ENCODE measurements around the gene PNPLA1. TPM values are rescaled to one million over a fixed set of nuclear protein-coding genes. Genes with fewer than 3 reads are reported as not detected.
"Not testable (repeated sequence)": the region's sequence is repeated elsewhere in the genome, so short reads cannot be mapped to it uniquely, and the experiment has no call there.

The PNPLA1 gene
- total RNA-seq, 1 donor from 2014 or later: not detected

- DNase-seq: no peak
These were observed 66.4 kb downstream of the PNPLA1 start for GRCh38 chr6:36336208-36336710.

DNA sequence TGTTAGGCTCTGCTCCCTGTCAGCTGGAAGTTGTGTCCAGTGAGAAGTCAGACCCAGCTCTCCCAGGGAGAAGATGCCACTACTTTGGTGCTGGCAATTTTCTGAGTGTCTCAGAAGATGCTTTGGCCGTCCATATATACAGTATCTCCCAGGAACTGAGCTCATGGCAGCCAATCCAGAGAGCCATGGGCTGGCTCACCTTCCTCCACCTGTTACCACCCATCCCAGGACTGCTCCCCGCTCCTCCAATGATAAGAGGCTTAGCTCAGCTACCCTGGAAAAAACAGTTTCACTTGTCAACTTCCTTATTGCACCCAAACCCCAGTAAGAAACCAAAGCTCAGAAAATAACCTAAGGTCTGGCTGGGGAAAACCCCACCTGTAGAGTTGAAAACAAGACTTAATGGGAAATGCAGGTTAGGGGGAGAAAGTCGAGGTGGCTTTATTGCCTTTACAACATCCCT lies 67.0 kb downstream of the PNPLA1 start, which contains the start of gene BNIP5:
BNIP5 (minus strand) TSS at position 110 of the 463 bp plus-strand sequence. CDS start 6,198 bp downstream, outside the sequence.
- no peak for DNase-seq

DNA sequence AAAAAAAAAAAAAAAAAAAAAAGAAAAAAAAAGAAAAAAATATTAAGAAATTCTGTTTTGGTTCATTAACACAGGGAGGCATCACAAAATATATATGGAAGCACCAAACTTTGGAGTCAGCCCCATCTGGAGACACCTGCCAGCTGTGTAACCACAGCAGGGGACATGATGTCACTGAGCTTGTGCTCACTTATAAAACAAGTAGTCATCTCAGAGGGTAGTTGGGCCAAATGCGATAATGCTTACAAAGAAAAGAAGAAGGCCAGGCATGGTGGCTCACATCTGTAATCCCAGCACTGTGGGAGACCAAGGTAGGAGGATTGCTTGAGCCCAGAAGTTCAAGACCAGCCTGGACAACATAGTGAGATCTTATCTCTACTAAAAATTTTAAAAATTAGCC lies 68.0 kb downstream of the PNPLA1 start:
- no peak for DNase-seq

DNA sequence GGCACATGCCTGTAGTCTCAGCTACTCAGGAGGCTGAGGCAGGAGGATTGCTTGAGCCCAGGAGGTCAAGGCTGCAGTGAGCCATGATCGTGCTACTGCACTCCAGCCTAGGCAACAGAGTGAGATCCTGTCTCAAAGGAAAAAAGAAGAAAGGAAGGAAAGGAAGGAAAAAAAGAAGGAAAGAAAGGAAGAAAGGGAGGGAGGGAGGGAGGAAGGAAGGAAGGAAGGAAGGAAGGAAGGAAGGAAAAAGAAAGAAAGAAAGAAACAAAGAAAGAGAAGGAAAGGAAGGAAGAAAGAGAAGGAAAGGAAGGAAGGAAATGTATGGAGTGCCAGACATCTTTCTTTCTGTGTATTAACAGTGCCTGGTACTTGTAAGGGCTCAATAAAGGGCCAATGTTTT lies 68.4 kb downstream of the PNPLA1 start:
- not testable (repeated sequence) for DNase-seq

DNA sequence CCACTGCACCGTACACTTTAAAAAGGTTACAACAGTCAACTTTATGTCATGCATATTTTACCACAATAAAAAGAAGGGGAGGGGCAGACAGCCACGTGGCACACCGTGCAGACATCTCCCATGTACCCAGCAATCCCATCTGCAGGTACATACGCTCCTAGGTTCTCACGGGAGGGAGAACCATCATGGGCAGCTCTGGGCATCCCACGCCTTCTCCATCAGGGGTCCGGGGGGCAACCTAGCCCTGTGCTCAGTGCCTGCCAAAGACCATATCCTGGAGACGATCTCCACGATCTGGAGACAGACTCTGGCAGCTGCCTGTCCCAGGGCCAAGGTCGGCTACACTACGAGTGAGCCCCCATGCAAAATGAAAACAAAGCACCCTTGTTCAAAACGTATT lies 69.3 kb downstream of the PNPLA1 start:
- no peak for DNase-seq

DNA sequence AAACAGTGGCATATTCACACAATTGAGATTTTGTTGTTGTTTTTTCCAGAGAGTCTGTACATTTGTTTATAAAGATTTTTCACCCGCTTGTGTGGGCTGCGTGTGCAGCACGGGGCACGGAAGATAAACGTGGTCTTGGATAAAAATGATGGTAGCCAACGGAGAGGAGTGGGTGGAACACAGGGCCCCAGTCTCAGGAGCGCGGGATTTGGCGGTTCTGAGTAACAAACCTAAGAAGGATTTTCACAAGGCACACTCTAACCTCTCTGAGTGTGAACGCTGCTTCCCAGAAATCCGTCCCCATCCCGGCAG lies 70.4 kb downstream of the PNPLA1 start:
- DNase-seq: no peak

GRCh38 chr6:36340618-36341454 lies 71.0 kb downstream of the PNPLA1 start:
- DNase-seq: no peak

- DNase-seq: no peak
These were observed 73.3 kb downstream of the PNPLA1 start for GRCh38 chr6:36343109-36343680.

DNA sequence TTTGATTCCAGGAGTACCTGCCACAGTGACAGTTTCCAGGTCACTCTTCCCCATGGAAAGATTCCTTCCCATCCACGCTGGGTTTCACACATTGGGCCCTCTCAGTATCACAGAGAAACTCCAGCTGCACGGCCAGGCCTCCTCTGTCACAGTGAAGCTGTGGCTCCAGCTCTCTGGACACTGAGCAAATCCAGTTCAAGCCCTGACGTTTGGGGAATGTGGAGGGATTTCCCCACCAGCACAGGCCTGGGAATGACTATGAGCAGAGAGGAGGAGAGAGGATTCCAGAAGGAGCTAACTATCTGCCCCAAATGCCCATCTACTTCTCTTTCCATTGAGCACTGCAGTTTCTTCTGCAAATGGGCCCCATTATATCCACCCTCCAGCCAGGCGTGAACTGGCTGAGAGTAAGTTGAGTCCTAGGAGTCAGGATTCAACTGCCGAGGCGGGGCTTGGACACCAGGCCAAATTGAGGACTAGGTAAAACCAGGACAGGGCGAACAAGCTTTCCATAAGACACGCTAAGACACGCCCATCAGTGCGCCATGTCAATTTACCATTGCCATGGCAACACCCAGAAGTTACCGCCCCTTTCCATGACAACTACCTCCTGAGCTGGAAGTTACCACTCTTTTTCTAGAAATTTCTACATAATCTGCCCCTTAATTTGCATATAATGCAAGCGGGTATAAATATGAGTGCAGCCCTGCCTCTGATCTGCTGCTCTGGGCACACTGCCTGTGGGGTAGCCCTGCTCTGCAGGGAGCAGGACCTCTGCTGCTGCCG lies 76.0 kb downstream of the PNPLA1 start:
- DNase-seq: no peak

DNA sequence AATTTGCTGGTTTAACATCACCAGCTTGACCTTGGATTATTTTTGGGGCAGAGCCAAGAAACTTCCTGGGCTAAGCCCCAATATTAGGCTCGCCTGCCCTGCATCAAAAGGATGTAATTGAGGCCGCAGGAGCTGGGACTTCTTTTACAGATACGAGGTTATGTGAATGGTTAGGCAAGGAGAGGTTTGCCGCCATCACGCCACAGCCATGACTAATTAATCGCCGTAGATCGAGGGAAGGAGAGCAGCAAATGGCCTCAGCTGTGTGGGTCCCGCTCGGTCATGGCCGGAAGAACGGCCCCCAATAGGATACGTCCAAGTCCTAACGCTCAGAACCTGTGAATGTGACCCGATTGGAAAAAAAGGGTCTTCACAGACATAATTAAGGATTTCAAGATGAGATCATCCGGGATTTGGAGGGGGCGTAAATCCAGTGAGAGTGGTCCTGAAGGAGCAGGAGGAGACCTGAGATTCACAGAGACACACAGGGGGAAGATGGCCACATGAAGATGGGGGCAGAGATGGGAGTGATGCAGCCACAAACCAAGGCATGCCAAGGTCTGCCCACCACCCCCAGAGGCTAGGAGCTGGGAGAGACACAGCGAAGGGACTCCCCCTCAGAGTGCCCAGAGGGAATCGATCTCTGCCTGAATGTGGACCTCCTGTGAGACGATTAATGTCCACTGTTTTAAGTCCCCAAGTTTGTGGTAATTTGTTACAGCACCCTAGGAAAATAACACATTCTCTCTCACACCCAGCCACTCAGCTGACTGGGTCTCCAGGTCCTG lies 76.8 kb downstream of the PNPLA1 start:
- DNase-seq: no peak

GRCh38 chr6:36347621-36348020 lies 77.8 kb downstream of the PNPLA1 start:
- no peak for DNase-seq

- DNase-seq: peak; percentile 20
These were observed 79.4 kb downstream of the PNPLA1 start for GRCh38 chr6:36349240-36349639.

GRCh38 chr6:36350082-36350481 lies 80.2 kb downstream of the PNPLA1 start:
- DNase-seq: no peak

- no peak for DNase-seq
These were observed 81.1 kb downstream of the PNPLA1 start for GRCh38 chr6:36350681-36351571.

- no peak for DNase-seq
These were observed 82.8 kb downstream of the PNPLA1 start for GRCh38 chr6:36352477-36353157.

DNA sequence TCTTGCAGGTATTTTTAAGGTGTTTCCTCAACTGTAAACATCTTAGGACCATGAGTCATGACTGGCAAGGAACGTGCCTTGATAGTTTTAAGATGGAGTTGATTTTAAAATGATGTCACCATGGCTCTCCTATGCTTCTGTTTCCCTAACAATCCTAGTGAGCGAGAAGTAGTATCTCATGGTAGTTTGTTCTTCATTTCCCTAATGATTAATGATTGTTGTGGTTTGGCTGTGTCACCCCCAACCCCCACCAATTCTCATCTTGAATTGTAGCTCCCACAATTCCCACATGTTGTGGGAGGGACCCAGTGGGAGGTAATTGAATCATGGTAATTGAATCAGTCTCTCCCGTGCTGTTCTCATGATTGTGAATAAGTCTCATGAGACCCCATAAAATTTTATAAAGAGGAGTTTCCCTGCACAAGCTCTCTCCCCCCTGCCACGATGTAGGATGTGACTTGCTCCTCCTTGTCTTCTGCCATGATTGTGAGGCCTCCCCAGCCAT lies 83.6 kb downstream of the PNPLA1 start:
- no peak for DNase-seq

DNA sequence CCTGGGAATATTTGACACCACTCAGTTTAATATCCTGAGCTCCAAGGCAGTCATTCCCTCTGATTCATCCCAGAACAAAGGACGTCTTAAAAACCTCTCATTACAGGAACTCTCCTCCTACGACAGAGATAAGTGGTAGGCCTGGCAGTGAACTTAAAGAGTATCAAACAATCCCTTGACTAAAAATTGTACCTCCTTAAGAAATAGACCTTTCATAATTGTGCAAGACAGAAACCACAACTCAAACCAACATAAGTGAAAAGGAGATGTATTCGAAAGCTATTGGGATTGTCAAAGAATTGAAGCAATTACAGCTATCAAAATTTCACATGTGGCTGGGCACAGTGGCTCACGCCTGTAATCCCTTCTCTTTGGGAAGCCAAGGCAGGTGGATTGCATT lies 86.0 kb downstream of the PNPLA1 start:
- DNase-seq: no peak

- no peak for DNase-seq
These were observed 88.0 kb downstream of the PNPLA1 start for GRCh38 chr6:36357872-36358225.
